GM23248 (cell line): Measurements from ENCODE around the gene MDN1. TPM values are rescaled to one million over a fixed set of nuclear protein-coding genes. Genes with fewer than 3 reads are reported as not detected.

Source experiments
- DNase-seq: peaks from one replicate; pipeline ENCODE4 v3.0.0-alpha.2; 2015
- H2AFZ ChIP-seq: fragments of 200-600 bp; sonication (generic); 2 replicates; pipeline ENCODE4 v1.6.1; 2016; ENCODE audit warnings: antibody characterized with exemption
- H3F3A ChIP-seq: fragments of 200-600 bp; sonication (generic); 2 replicates; pipeline ENCODE4 v1.6.1; 2016; ENCODE audit warnings: mild to moderate bottlenecking, antibody characterized with exemption, mixed run types; ENCODE audit not compliant: insufficient read depth
- H3K27ac ChIP-seq: fragments of 200-600 bp; sonication (generic); 2 replicates; pipeline ENCODE4 v1.5.1; 2016; ENCODE audit warnings: mild to moderate bottlenecking
- H3K27me3 ChIP-seq: fragments of 200-600 bp; sonication (generic); replicated peaks from 2 replicates; pipeline ENCODE4 v1.6.1; 2016; ENCODE audit warnings: mild to moderate bottlenecking; ENCODE audit not compliant: insufficient read depth
- H3K36me3 ChIP-seq: fragments of 200-600 bp; sonication (generic); 2 replicates; pipeline ENCODE4 v1.6.1; 2016; ENCODE audit warnings: low read depth, mild to moderate bottlenecking
- H3K4me1 ChIP-seq: fragments of 200-600 bp; sonication (generic); 2 replicates; pipeline ENCODE4 v1.6.1; 2016; ENCODE audit warnings: mild to moderate bottlenecking; ENCODE audit not compliant: insufficient read depth
- H3K4me2 ChIP-seq: fragments of 200-600 bp; sonication (generic); one replicate; pipeline ENCODE4 v1.6.1; 2016; ENCODE audit warnings: mild to moderate bottlenecking; ENCODE audit not compliant: unreplicated experiment
- H3K4me3 ChIP-seq: fragments of 200-600 bp; sonication (generic); 2 replicates; pipeline ENCODE4 v1.5.1; 2016; ENCODE audit warnings: mild to moderate bottlenecking
- H3K79me2 ChIP-seq: fragments of 200-600 bp; sonication (generic); 2 replicates; pipeline ENCODE4 v1.6.1; 2016; ENCODE audit warnings: mild to moderate bottlenecking; ENCODE audit not compliant: insufficient read depth
- H3K9ac ChIP-seq: fragments of 200-600 bp; sonication (generic); 2 replicates; pipeline ENCODE4 v1.6.1; 2016; ENCODE audit warnings: mild to moderate bottlenecking
- H3K9me2 ChIP-seq: fragments of 200-600 bp; sonication (generic); 2 replicates; pipeline ENCODE4 v1.6.1; 2016; ENCODE audit warnings: mixed run types, mild to moderate bottlenecking, moderate library complexity; ENCODE audit not compliant: insufficient read depth
- H3K9me3 ChIP-seq: fragments of 200-600 bp; sonication (generic); one replicate; pipeline ENCODE4 v1.6.1; 2017; ENCODE audit warnings: low read depth
- H4K20me1 ChIP-seq: fragments of 200-600 bp; sonication (generic); 2 replicates; pipeline ENCODE4 v1.6.0; 2016; ENCODE audit not compliant: insufficient read depth
- EZH2 ChIP-seq: fragments of 200-600 bp; sonication (generic); IDR thresholded peaks from 2 replicates; pipeline ENCODE4 v1.6.1; 2018; ENCODE audit warnings: antibody characterized with exemption, mild to moderate bottlenecking; ENCODE audit not compliant: insufficient read depth, poor library complexity, severe bottlenecking
- EZH2phosphoT487 ChIP-seq: fragments of 200-600 bp; sonication (generic); IDR thresholded peaks from 2 replicates; pipeline ENCODE4 v1.6.1; 2018; ENCODE audit warnings: antibody characterized with exemption, moderate library complexity, mild to moderate bottlenecking, low read depth; ENCODE audit not compliant: insufficient read depth
- WGBS, 2 experiments: methylation state at CpG; one replicate each; pipeline ENCODE4 v1.1.6; 2015 to 2017; ENCODE audit warnings: low lambda C conversion rate in 2 of 2, low coverage in 1 of 2; ENCODE audit errors: missing lambda C conversion rate in 2 of 2; 5-methylcytosine and 5-hydroxymethylcytosine counted together
- in situ Hi-C: fragments of 300-500 bp; cut with MboI; formaldehyde crosslinking; loops from 2 replicates; pipeline ENCODE4 v1.15.0; 2020
- polyA plus RNA-seq: library from polyadenylated mRNA; unstranded; fragments of >200 nt; fragmentation: Nextera tagmentation; extraction: Ambion mirVana; gene quantifications from 2 replicates; pipeline ENCODE4 v1.2.1, GENCODE V29; 2016
- total RNA-seq: library from RNA; depleted of rRNA; stranded (reverse); fragments of >200 nt; shearing (Covaris generic); gene quantifications from 2 replicates; pipeline ENCODE4 v1.2.3, GENCODE V29; 2014

The MDN1 gene
- total and polyA plus RNA-seq, 2 experiments from 2014 or later: 5.7 to 16.9 TPM

GRCh38 chr6:89750338-89750737 is 69.3 kb downstream of the MDN1 start:
- no peaks in the 10 kb centered on the region for H3F3A ChIP-seq
- 92 to 98% methylated on average over 5 of the region's 5 CpGs for WGBS, 2 experiments
- no peaks in the 10 kb centered on the region for H3K9me2 ChIP-seq
- peaks cover 17% of the 10 kb centered on the region for H3K36me3 ChIP-seq
- H4K20me1 ChIP-seq: no peaks in the 10 kb centered on the region
- no peak overlapping the region for H3K4me3 ChIP-seq
- H3K9me3 ChIP-seq: no peaks in the 10 kb centered on the region
- no peak overlapping the region for H3K4me2 ChIP-seq
- DNase-seq: no peak
- no peaks in the 10 kb centered on the region for H3K79me2 ChIP-seq
- H3K4me1 ChIP-seq: no peaks in the 10 kb centered on the region
- no peak overlapping the region for H2AFZ ChIP-seq
- no peak overlapping the region for H3K9ac ChIP-seq
- TF ChIP-seq EZH2: no peak
- TF ChIP-seq EZH2phosphoT487: no peak
- H3K27ac ChIP-seq: no peak overlapping the region
- in situ Hi-C loops: no loop called here
- H3K27me3 ChIP-seq: no peaks in the 10 kb centered on the region

- H3F3A ChIP-seq: no peaks in the 10 kb centered on the region
- no peaks in the 10 kb centered on the region for H3K27me3 ChIP-seq
- H3K4me3 ChIP-seq: no peak overlapping the region
- H3K9ac ChIP-seq: no peak overlapping the region
- no peak overlapping the region for H2AFZ ChIP-seq
- H3K9me2 ChIP-seq: no peaks in the 10 kb centered on the region
- no peak overlapping the region for H3K4me2 ChIP-seq
- H3K79me2 ChIP-seq: no peaks in the 10 kb centered on the region
- no peaks in the 10 kb centered on the region for H3K4me1 ChIP-seq
- no peaks in the 10 kb centered on the region for H4K20me1 ChIP-seq
- H3K27ac ChIP-seq: no peak overlapping the region
- WGBS, 2 experiments: 89 to 100% methylated on average over 1 of the region's 1 CpG
- peaks cover 20% of the 10 kb centered on the region for H3K36me3 ChIP-seq
- DNase-seq: no peak
- TF ChIP-seq EZH2 (no peak), EZH2phosphoT487 (no peak)
- in situ Hi-C loops: no loop called here
- H3K9me3 ChIP-seq: no peaks in the 10 kb centered on the region
Observed at GRCh38 chr6:89749918-89750317, 69.7 kb downstream of the MDN1 start.

DNA sequence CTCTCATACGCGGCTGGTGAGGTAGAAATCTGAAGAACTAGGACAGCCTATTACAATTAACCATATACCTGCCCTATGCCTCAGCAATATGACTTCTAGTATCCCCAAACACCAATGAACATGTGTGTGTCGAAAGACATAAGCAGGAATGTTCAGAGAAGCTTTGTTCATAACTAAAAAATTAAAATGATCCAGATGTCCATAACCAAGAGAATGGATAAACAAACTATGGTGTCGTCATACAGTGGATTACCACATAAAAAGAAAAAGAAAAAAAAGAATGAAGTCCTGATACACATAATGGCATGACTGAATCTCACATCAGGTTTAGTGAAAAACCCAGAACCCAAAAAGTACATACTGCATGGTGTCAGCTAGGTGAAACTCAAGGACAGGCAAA is 73.9 kb downstream of the MDN1 start:
- no peaks in the 10 kb centered on the region for H3K4me1 ChIP-seq
- H3F3A ChIP-seq: no peaks in the 10 kb centered on the region
- no peak overlapping the region for H3K4me2 ChIP-seq
- DNase-seq: no peak
- H3K27me3 ChIP-seq: no peaks in the 10 kb centered on the region
- in situ Hi-C loops: no loop called here
- 75 to 89% methylated on average over 4 of the region's 4 CpGs for WGBS, 2 experiments
- H3K36me3 ChIP-seq: peaks cover 23% of the 10 kb centered on the region; the same call in 1 of the 2 replicates
- no peak overlapping the region for H3K27ac ChIP-seq
- TF ChIP-seq EZH2 (no peak), EZH2phosphoT487 (no peak)
- no peaks in the 10 kb centered on the region for H3K9me2 ChIP-seq
- H3K79me2 ChIP-seq: no peaks in the 10 kb centered on the region
- H4K20me1 ChIP-seq: no peaks in the 10 kb centered on the region
- H3K9ac ChIP-seq: no peak overlapping the region
- no peak overlapping the region for H2AFZ ChIP-seq
- no peak overlapping the region for H3K4me3 ChIP-seq
- H3K9me3 ChIP-seq: no peaks in the 10 kb centered on the region

DNA sequence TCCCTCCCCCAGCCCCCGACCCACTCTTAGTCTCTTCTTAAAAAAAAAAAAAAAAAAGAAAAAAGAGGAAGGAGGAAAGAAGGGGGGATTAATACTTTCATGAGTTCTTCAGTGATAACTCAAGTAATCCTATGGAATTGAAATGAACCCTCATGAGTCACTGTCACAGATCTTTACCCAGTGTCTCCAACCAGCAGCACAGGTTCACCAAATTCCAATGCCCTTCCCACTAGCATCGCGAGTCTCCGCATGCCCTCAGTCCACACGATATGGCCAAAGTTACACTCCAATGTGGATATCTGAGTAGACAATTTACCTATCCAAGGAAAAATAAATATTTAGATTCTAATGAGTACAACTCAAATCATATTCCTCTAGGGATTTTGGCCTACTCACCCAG is 74.5 kb downstream of the MDN1 start:
- H3K79me2 ChIP-seq: no peaks in the 10 kb centered on the region
- no peak overlapping the region for H3K9ac ChIP-seq
- H4K20me1 ChIP-seq: no peaks in the 10 kb centered on the region
- DNase-seq: no peak
- no peaks in the 10 kb centered on the region for H3K4me1 ChIP-seq
- 93 to 99% methylated on average over 5 of the region's 5 CpGs for WGBS, 2 experiments
- in situ Hi-C loops: no loop called here
- no peak for TF ChIP-seq EZH2
- no peak for TF ChIP-seq EZH2phosphoT487
- H2AFZ ChIP-seq: no peak overlapping the region
- no peaks in the 10 kb centered on the region for H3K9me3 ChIP-seq
- no peaks in the 10 kb centered on the region for H3K9me2 ChIP-seq
- no peaks in the 10 kb centered on the region for H3K27me3 ChIP-seq
- peaks cover 23% of the 10 kb centered on the region; the same call in 1 of the 2 replicates for H3K36me3 ChIP-seq
- no peak overlapping the region for H3K4me3 ChIP-seq
- H3K27ac ChIP-seq: no peak overlapping the region
- H3F3A ChIP-seq: no peaks in the 10 kb centered on the region
- H3K4me2 ChIP-seq: no peak overlapping the region

- WGBS, 2 experiments: 92 to 99% methylated on average over 3 of the region's 3 CpGs
- no peaks in the 10 kb centered on the region for H3K4me1 ChIP-seq
- in situ Hi-C loops: no loop called here
- no peaks in the 10 kb centered on the region for H4K20me1 ChIP-seq
- peaks cover 25% of the 10 kb centered on the region for H3K36me3 ChIP-seq
- H2AFZ ChIP-seq: no peak overlapping the region
- no peak overlapping the region for H3K27ac ChIP-seq
- no peaks in the 10 kb centered on the region for H3K9me3 ChIP-seq
- no peak overlapping the region for H3K4me2 ChIP-seq
- no peak for DNase-seq
- no peaks in the 10 kb centered on the region for H3K27me3 ChIP-seq
- TF ChIP-seq EZH2: no peak
- TF ChIP-seq EZH2phosphoT487: no peak
- no peaks in the 10 kb centered on the region for H3K79me2 ChIP-seq
- no peak overlapping the region for H3K4me3 ChIP-seq
- no peaks in the 10 kb centered on the region for H3F3A ChIP-seq
- no peak overlapping the region for H3K9ac ChIP-seq
- no peaks in the 10 kb centered on the region for H3K9me2 ChIP-seq
Observed at GRCh38 chr6:89736893-89737292, 82.7 kb downstream of the MDN1 start.
